ENCODE results near the gene CLIC5.

DNA sequence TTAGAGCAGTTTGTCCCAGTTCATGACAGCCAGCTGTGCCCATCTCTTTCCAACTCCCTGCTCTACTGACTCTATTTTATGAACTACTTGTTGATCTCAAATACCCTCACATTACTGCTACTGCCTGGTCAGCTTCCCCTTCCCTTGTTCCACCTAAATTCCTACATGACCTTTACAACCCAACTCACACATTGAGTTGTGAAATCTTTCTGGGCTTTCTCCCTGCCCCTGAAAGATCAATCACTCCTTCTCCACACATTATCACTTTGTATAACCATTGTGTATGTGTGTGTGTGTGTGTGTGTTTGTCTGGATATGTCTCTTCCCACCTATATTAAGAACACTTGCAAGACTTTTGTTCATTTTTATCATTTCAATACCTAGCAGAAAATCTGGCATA, 42.1 kb upstream of the CLIC5 start:
- TF ChIP-seq, protein P1, sequence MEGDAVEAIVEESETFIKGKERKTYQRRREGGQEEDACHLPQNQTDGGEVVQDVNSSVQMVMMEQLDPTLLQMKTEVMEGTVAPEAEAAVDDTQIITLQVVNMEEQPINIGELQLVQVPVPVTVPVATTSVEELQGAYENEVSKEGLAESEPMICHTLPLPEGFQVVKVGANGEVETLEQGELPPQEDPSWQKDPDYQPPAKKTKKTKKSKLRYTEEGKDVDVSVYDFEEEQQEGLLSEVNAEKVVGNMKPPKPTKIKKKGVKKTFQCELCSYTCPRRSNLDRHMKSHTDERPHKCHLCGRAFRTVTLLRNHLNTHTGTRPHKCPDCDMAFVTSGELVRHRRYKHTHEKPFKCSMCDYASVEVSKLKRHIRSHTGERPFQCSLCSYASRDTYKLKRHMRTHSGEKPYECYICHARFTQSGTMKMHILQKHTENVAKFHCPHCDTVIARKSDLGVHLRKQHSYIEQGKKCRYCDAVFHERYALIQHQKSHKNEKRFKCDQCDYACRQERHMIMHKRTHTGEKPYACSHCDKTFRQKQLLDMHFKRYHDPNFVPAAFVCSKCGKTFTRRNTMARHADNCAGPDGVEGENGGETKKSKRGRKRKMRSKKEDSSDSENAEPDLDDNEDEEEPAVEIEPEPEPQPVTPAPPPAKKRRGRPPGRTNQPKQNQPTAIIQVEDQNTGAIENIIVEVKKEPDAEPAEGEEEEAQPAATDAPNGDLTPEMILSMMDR (IDR thresholded peaks at IDR 0.05), result no peak
- TF ChIP-seq POLR2A (IDR thresholded peaks at IDR 0.05), result no peak

Measured in testis (tissue), 2 donors.